ENCODE results near the gene U2AF1L4.

U2AF1L4 gene

GRCh38 chr19:35733180-35734125 lies 11.8 kb downstream of the U2AF1L4 start:
- Histone ChIP-seq H3K9ac (ENCODE audit: low read length in 5 of 5) (no peak overlapping the region), H3K4me1 (ENCODE audit: control insufficient read depth in 5 of 5, insufficient read depth in 5 of 5, low read length in 5 of 5) (peaks cover 0 to under 1% (median 0%) of the 10 kb centered on the region in 5 donors), H3K27ac (ENCODE audit: low read depth, low read length) (no peak overlapping the region)

GRCh38 chr19:35732540-35733179 lies 12.6 kb downstream of the U2AF1L4 start:
- peaks cover 0 to 96% (median 91%) of the 10 kb centered on the region in 5 donors for H3K36me3 ChIP-seq (ENCODE audit: control insufficient read depth in 5 of 5, insufficient read depth in 5 of 5, low read length in 5 of 5)

More at GRCh38 chr19:35733180-35734125, 11.8 kb downstream of the U2AF1L4 start:
- no peaks in the 10 kb centered on the region for H3K9me3 ChIP-seq (ENCODE audit: control insufficient read depth in 5 of 5, low read length in 5 of 5)
- H3K36me3 ChIP-seq (ENCODE audit: control insufficient read depth in 5 of 5, insufficient read depth in 5 of 5, low read length in 5 of 5): peaks cover 0 to 96% (median 91%) of the 10 kb centered on the region in 5 donors
- H3K27me3 ChIP-seq (ENCODE audit: control insufficient read depth in 5 of 5, insufficient read depth in 4 of 5, low read length in 5 of 5): no peaks in the 10 kb centered on the region
- no peak overlapping the region for H3K4me3 ChIP-seq (ENCODE audit: low read depth in 1 of 5, low read length in 5 of 5)

GRCh38 chr19:35731779-35732405 lies 13.3 kb downstream of the U2AF1L4 start:
- H3K4me1 ChIP-seq (ENCODE audit: control insufficient read depth in 5 of 5, insufficient read depth in 5 of 5, low read length in 5 of 5): no peaks in the 10 kb centered on the region
- peaks cover 0 to 96% (median 91%) of the 10 kb centered on the region in 5 donors for H3K36me3 ChIP-seq (ENCODE audit: control insufficient read depth in 5 of 5, insufficient read depth in 5 of 5, low read length in 5 of 5)
- no peaks in the 10 kb centered on the region for H3K9me3 ChIP-seq (ENCODE audit: control insufficient read depth in 5 of 5, low read length in 5 of 5)
- no peak overlapping the region for H3K27ac ChIP-seq (ENCODE audit: low read depth, low read length)
- no peak overlapping the region for H3K4me3 ChIP-seq (ENCODE audit: low read depth in 1 of 5, low read length in 5 of 5)
- no peaks in the 10 kb centered on the region for H3K27me3 ChIP-seq (ENCODE audit: control insufficient read depth in 5 of 5, insufficient read depth in 4 of 5, low read length in 5 of 5)
- H3K9ac ChIP-seq (ENCODE audit: low read length in 5 of 5): no peak overlapping the region

More at GRCh38 chr19:35732540-35733179, 12.6 kb downstream of the U2AF1L4 start:
- no peak overlapping the region for H3K27ac ChIP-seq (ENCODE audit: low read depth, low read length)
- H3K4me3 ChIP-seq (ENCODE audit: low read depth in 1 of 5, low read length in 5 of 5): no peak overlapping the region
- no peaks in the 10 kb centered on the region for H3K4me1 ChIP-seq (ENCODE audit: control insufficient read depth in 5 of 5, insufficient read depth in 5 of 5, low read length in 5 of 5)
- H3K27me3 ChIP-seq (ENCODE audit: control insufficient read depth in 5 of 5, insufficient read depth in 4 of 5, low read length in 5 of 5): no peaks in the 10 kb centered on the region
- no peaks in the 10 kb centered on the region for H3K9me3 ChIP-seq (ENCODE audit: control insufficient read depth in 5 of 5, low read length in 5 of 5)
- no peak overlapping the region for H3K9ac ChIP-seq (ENCODE audit: low read length in 5 of 5)

- H3K4me3 ChIP-seq (ENCODE audit: low read depth in 1 of 5, low read length in 5 of 5): no peak overlapping the region
- no peak overlapping the region for H3K27ac ChIP-seq (ENCODE audit: low read depth, low read length)
- no peaks in the 10 kb centered on the region for H3K27me3 ChIP-seq (ENCODE audit: control insufficient read depth in 5 of 5, insufficient read depth in 4 of 5, low read length in 5 of 5)
- H3K36me3 ChIP-seq (ENCODE audit: control insufficient read depth in 5 of 5, insufficient read depth in 5 of 5, low read length in 5 of 5): peaks cover 0 to 96% (median 89%) of the 10 kb centered on the region in 5 donors
- no peaks in the 10 kb centered on the region for H3K4me1 ChIP-seq (ENCODE audit: control insufficient read depth in 5 of 5, insufficient read depth in 5 of 5, low read length in 5 of 5)
- no peaks in the 10 kb centered on the region for H3K9me3 ChIP-seq (ENCODE audit: control insufficient read depth in 5 of 5, low read length in 5 of 5)
- H3K9ac ChIP-seq (ENCODE audit: low read length in 5 of 5): no peak overlapping the region
Measured at GRCh38 chr19:35731353-35731752, 13.9 kb downstream of the U2AF1L4 start.

GRCh38 chr19:35730326-35730725 lies 14.9 kb downstream of the U2AF1L4 start:
- Histone ChIP-seq H3K4me1 (ENCODE audit: control insufficient read depth in 5 of 5, insufficient read depth in 5 of 5, low read length in 5 of 5) (no peaks in the 10 kb centered on the region), H3K27ac (ENCODE audit: low read depth, low read length) (no peak overlapping the region), H3K36me3 (ENCODE audit: control insufficient read depth in 5 of 5, insufficient read depth in 5 of 5, low read length in 5 of 5) (peaks cover 0 to 98% (median 94%) of the 10 kb centered on the region in 5 donors), H3K4me3 (ENCODE audit: low read depth in 1 of 5, low read length in 5 of 5) (no peak overlapping the region), H3K27me3 (ENCODE audit: control insufficient read depth in 5 of 5, insufficient read depth in 4 of 5, low read length in 5 of 5) (no peaks in the 10 kb centered on the region), H3K9ac (ENCODE audit: low read length in 5 of 5) (no peak overlapping the region), H3K9me3 (ENCODE audit: control insufficient read depth in 5 of 5, low read length in 5 of 5) (no peaks in the 10 kb centered on the region)

- Histone ChIP-seq H3K9ac (ENCODE audit: low read length in 5 of 5) (no peak overlapping the region), H3K4me3 (ENCODE audit: low read depth in 1 of 5, low read length in 5 of 5) (no peak overlapping the region), H3K36me3 (ENCODE audit: control insufficient read depth in 5 of 5, insufficient read depth in 5 of 5, low read length in 5 of 5) (peaks cover 0 to 98% (median 94%) of the 10 kb centered on the region in 5 donors), H3K9me3 (ENCODE audit: control insufficient read depth in 5 of 5, low read length in 5 of 5) (no peaks in the 10 kb centered on the region), H3K4me1 (ENCODE audit: control insufficient read depth in 5 of 5, insufficient read depth in 5 of 5, low read length in 5 of 5) (no peaks in the 10 kb centered on the region), H3K27me3 (ENCODE audit: control insufficient read depth in 5 of 5, insufficient read depth in 4 of 5, low read length in 5 of 5) (no peaks in the 10 kb centered on the region), H3K27ac (ENCODE audit: low read depth, low read length) (no peak overlapping the region)
Measured at GRCh38 chr19:35729763-35730162, 15.5 kb downstream of the U2AF1L4 start.

GRCh38 chr19:35729021-35729420 lies 16.2 kb downstream of the U2AF1L4 start:
- H3K27ac ChIP-seq (ENCODE audit: low read depth, low read length): no peak overlapping the region
- no peak overlapping the region for H3K9ac ChIP-seq (ENCODE audit: low read length in 5 of 5)
- peaks cover 0 to 98% (median 94%) of the 10 kb centered on the region in 5 donors for H3K36me3 ChIP-seq (ENCODE audit: control insufficient read depth in 5 of 5, insufficient read depth in 5 of 5, low read length in 5 of 5)
- H3K4me3 ChIP-seq (ENCODE audit: low read depth in 1 of 5, low read length in 5 of 5): no peak overlapping the region
- no peaks in the 10 kb centered on the region for H3K27me3 ChIP-seq (ENCODE audit: control insufficient read depth in 5 of 5, insufficient read depth in 4 of 5, low read length in 5 of 5)
- no peaks in the 10 kb centered on the region for H3K4me1 ChIP-seq (ENCODE audit: control insufficient read depth in 5 of 5, insufficient read depth in 5 of 5, low read length in 5 of 5)
- no peaks in the 10 kb centered on the region for H3K9me3 ChIP-seq (ENCODE audit: control insufficient read depth in 5 of 5, low read length in 5 of 5)

- no peak overlapping the region for H3K9ac ChIP-seq (ENCODE audit: low read length in 5 of 5)
- no peaks in the 10 kb centered on the region for H3K27me3 ChIP-seq (ENCODE audit: control insufficient read depth in 5 of 5, insufficient read depth in 4 of 5, low read length in 5 of 5)
- peaks cover 0 to 99% (median 96%) of the 10 kb centered on the region in 5 donors for H3K36me3 ChIP-seq (ENCODE audit: control insufficient read depth in 5 of 5, insufficient read depth in 5 of 5, low read length in 5 of 5)
- H3K4me3 ChIP-seq (ENCODE audit: low read depth in 1 of 5, low read length in 5 of 5): no peak overlapping the region
- H3K4me1 ChIP-seq (ENCODE audit: control insufficient read depth in 5 of 5, insufficient read depth in 5 of 5, low read length in 5 of 5): no peaks in the 10 kb centered on the region
- no peaks in the 10 kb centered on the region for H3K9me3 ChIP-seq (ENCODE audit: control insufficient read depth in 5 of 5, low read length in 5 of 5)
- H3K27ac ChIP-seq (ENCODE audit: low read depth, low read length): no peak overlapping the region
Measured at GRCh38 chr19:35727956-35728706, 17.1 kb downstream of the U2AF1L4 start.

- Histone ChIP-seq H3K4me1 (ENCODE audit: control insufficient read depth in 5 of 5, insufficient read depth in 5 of 5, low read length in 5 of 5) (no peaks in the 10 kb centered on the region), H3K9ac (ENCODE audit: low read length in 5 of 5) (no peak overlapping the region), H3K4me3 (ENCODE audit: low read depth in 1 of 5, low read length in 5 of 5) (no peak overlapping the region), H3K36me3 (ENCODE audit: control insufficient read depth in 5 of 5, insufficient read depth in 5 of 5, low read length in 5 of 5) (peaks cover 0 to 100% (median 98%) of the 10 kb centered on the region in 5 donors), H3K9me3 (ENCODE audit: control insufficient read depth in 5 of 5, low read length in 5 of 5) (no peaks in the 10 kb centered on the region), H3K27me3 (ENCODE audit: control insufficient read depth in 5 of 5, insufficient read depth in 4 of 5, low read length in 5 of 5) (no peaks in the 10 kb centered on the region), H3K27ac (ENCODE audit: low read depth, low read length) (no peak overlapping the region)
Measured at GRCh38 chr19:35727053-35727955, 17.9 kb downstream of the U2AF1L4 start.
